ENCODE data around the gene OR8A1.
"Not testable (repeated sequence)": the region's sequence is repeated elsewhere in the genome, so short reads cannot be mapped to it uniquely, and the experiment has no call there.

OR8A1 gene

GRCh38 chr11:124597626-124598025 lies 27.8 kb downstream of the OR8A1 start:
- no peak for DNase-seq

GRCh38 chr11:124600621-124601320 lies 31.0 kb downstream of the OR8A1 start:
- no peak for DNase-seq

GRCh38 chr11:124602193-124602592 lies 32.4 kb downstream of the OR8A1 start:
- no peak for DNase-seq

GRCh38 chr11:124602723-124603122 lies 32.9 kb downstream of the OR8A1 start:
- DNase-seq = not testable (repeated sequence)

GRCh38 chr11:124605719-124606118 lies 35.9 kb downstream of the OR8A1 start:
- DNase-seq = no peak

- DNase-seq = no peak
Measured at GRCh38 chr11:124608147-124608546, 38.4 kb downstream of the OR8A1 start.

- DNase-seq = no peak
Measured at GRCh38 chr11:124610295-124610694, 40.5 kb downstream of the OR8A1 start.

- no peak for DNase-seq
Measured at GRCh38 chr11:124611064-124611463, 41.3 kb downstream of the OR8A1 start, which contains the start of gene PANX3. PANX3 (plus strand) TSS chr11:124611428; CDS start chr11:124611557, 129 bp downstream.

- DNase-seq = no peak
Measured at GRCh38 chr11:124612045-124612444, 42.2 kb downstream of the OR8A1 start.

GRCh38 chr11:124612567-124613246 lies 42.9 kb downstream of the OR8A1 start:
- no peak for DNase-seq

GRCh38 chr11:124618863-124619262 lies 49.1 kb downstream of the OR8A1 start:
- DNase-seq = no peak

Data from NCI-H1694 treated with DMSO at 0.1 percent for 48 hours (cell line).